ENCODE measurements around the gene OR5M3.

OR5M3 gene

DNA sequence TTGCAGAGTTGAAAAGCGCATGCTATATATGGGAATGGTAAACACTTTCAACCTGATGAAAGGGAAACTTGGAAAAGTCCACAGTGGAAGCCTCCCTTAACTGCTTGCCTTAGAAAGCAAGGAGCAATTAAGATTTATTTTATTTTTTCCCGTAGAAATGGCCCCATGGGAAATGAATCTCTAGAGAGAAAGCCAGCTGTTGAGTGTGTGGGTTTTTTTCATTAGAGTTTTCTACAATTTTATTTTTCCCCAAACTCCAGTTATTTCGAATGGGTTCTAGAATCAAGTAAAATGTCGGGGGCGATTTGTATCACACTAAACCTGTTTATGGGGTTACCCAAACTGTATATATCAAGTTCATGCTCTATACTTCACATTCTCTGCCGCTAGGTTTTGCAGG is at the start of gene OR5M3:
OR5M3 (minus strand) TSS at position 101 of the 400 bp plus-strand sequence. CDS start 2,855 bp downstream, outside the sequence.
- no peak for TF ChIP-seq POLR2AphosphoS5 (IDR thresholded peaks at IDR 0.05; ENCODE audit: borderline replicate concordance, low read depth, low read length)
- TF ChIP-seq FOXP2 (optimal IDR thresholded peaks at IDR 0.05; ENCODE audit: control extremely low read depth, extremely low read length, insufficient read depth) = no peak
- TF ChIP-seq EZH2 (IDR thresholded peaks at IDR 0.05) = no peak
- Histone ChIP-seq H3K36me3 (ENCODE audit: insufficient read depth, low read length) (no peaks in the 10 kb centered on the region), H3K4me3 (no peak within 1 kb of the TSS), H3K9ac (ENCODE audit: insufficient read length) (no peak within 1 kb of the TSS), H3K27ac (no peak within 1 kb of the TSS), H3K9me3 (ENCODE audit: low read depth, low read length) (no peaks in the 10 kb centered on the region)
- no peak for DNase-seq (ENCODE audit: low read depth, low spot score)

DNA sequence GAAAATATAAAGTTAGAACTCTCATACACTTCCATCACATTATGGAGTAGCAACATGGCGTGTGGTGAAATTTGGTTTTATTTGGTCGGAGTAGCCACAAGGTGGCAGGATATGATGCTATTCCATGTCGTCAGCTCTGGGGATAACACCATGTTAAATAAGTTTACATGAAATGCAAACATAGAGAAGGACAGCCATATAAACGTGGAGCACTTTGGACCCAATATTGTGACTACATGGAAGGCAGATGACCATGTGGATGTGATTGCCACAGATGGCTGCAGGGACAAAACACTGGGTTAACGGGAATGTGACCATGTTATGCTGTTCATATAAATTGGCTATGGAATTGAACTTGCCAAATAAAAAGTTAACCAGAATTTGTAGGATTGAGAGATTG is 48.9 kb upstream of the OR5M3 start:
- no peak for DNase-seq (ENCODE audit: low read depth, low spot score)
- H3K9me3 ChIP-seq (ENCODE audit: low read depth, low read length) = no peaks in the 10 kb centered on the region
- H3K36me3 ChIP-seq (ENCODE audit: insufficient read depth, low read length) = no peaks in the 10 kb centered on the region
- H3K27ac ChIP-seq = no peak overlapping the region
- H3K4me3 ChIP-seq = no peak overlapping the region
- no peak overlapping the region for H3K9ac ChIP-seq (ENCODE audit: insufficient read length)
- no peak for TF ChIP-seq POLR2AphosphoS5 (IDR thresholded peaks at IDR 0.05; ENCODE audit: borderline replicate concordance, low read depth, low read length)
- no peak for TF ChIP-seq EZH2 (IDR thresholded peaks at IDR 0.05)
- no peak for TF ChIP-seq FOXP2 (optimal IDR thresholded peaks at IDR 0.05; ENCODE audit: control extremely low read depth, extremely low read length, insufficient read depth)

DNA sequence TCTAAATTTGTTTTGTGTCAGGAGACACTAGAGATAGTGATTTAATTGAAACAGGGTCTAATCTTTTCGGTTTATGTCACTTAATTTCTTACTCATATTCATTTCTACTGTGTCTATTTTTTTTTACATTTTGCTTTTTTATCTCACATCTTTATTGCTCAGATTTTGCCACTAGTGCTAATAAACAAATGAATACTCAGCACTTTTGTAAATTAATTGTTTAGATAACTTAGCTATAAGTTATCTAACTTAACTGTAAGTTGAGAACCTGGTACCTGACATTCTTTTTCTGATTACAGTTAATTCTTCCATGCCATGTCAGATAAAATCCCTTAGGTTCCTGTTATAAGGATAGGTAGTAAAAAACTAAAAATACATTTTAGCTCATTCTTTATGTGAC is 40.1 kb upstream of the OR5M3 start:
- H3K27ac ChIP-seq = no peak overlapping the region
- TF ChIP-seq FOXP2 (optimal IDR thresholded peaks at IDR 0.05; ENCODE audit: control extremely low read depth, extremely low read length, insufficient read depth) = no peak
- no peak for TF ChIP-seq EZH2 (IDR thresholded peaks at IDR 0.05)
- TF ChIP-seq POLR2AphosphoS5 (IDR thresholded peaks at IDR 0.05; ENCODE audit: borderline replicate concordance, low read depth, low read length) = no peak
- DNase-seq (ENCODE audit: low read depth, low spot score) = no peak
- no peaks in the 10 kb centered on the region for H3K9me3 ChIP-seq (ENCODE audit: low read depth, low read length)
- H3K9ac ChIP-seq (ENCODE audit: insufficient read length) = no peak overlapping the region
- H3K4me3 ChIP-seq = no peak overlapping the region
- no peaks in the 10 kb centered on the region for H3K36me3 ChIP-seq (ENCODE audit: insufficient read depth, low read length)

DNA sequence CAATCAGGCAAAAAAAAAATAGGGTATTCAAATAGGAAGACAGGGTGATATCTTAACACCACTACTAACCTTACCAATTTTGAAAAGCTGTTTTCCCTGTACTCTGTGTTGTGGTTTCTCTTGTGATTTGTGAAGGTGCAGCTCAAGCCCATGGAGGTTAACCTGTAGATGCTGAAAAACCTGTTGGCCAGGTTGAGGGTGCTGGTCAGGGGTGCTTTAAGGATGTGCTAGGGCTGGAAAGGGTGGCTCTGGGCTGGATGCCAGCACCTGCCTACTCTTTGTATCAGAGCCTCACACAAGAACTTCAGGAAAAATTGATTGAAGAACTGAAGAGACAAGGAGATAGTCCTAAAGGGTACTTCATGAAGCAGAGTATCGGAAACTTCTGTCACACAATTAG is 36.3 kb upstream of the OR5M3 start:
- Histone ChIP-seq H3K9me3 (ENCODE audit: low read depth, low read length) (no peaks in the 10 kb centered on the region), H3K36me3 (ENCODE audit: insufficient read depth, low read length) (no peaks in the 10 kb centered on the region)

DNA sequence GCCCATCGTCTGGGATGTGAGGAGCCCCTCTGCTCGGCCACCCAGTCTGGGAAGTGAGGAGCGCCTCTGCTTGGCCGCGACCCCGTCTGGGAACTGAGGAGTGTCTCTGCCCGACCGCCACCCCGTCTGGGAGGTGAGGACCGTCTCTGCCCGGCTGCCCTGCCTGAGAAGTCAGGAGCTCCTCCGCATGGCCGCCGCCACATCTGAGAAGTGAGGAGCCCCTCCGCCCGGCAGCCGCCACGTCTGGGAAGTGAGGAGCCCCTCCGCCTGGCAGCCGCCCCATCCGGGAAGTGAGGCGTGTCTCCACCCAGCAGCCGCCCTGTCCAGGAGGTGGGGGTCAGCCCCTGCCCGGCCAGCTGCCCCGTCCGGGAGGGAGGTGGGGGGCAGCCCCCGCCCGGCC is 23.9 kb upstream of the OR5M3 start:
- no peak for DNase-seq (ENCODE audit: low read depth, low spot score)
- H3K36me3 ChIP-seq (ENCODE audit: insufficient read depth, low read length) = no peaks in the 10 kb centered on the region
- TF ChIP-seq EZH2 (IDR thresholded peaks at IDR 0.05) = no peak
- TF ChIP-seq FOXP2 (optimal IDR thresholded peaks at IDR 0.05; ENCODE audit: control extremely low read depth, extremely low read length, insufficient read depth) = no peak
- TF ChIP-seq POLR2AphosphoS5 (IDR thresholded peaks at IDR 0.05; ENCODE audit: borderline replicate concordance, low read depth, low read length) = no peak
- H3K27ac ChIP-seq = no peak overlapping the region
- no peaks in the 10 kb centered on the region for H3K9me3 ChIP-seq (ENCODE audit: low read depth, low read length)
- no peak overlapping the region for H3K9ac ChIP-seq (ENCODE audit: insufficient read length)
- no peak overlapping the region for H3K4me3 ChIP-seq

More for the DNA sequence above, 36.3 kb upstream of the OR5M3 start:
- TF ChIP-seq POLR2AphosphoS5 (IDR thresholded peaks at IDR 0.05; ENCODE audit: borderline replicate concordance, low read depth, low read length) (no peak), FOXP2 (optimal IDR thresholded peaks at IDR 0.05; ENCODE audit: control extremely low read depth, extremely low read length, insufficient read depth) (no peak), EZH2 (IDR thresholded peaks at IDR 0.05) (no peak)
- Histone ChIP-seq H3K4me3 (no peak overlapping the region), H3K27ac (no peak overlapping the region), H3K9ac (ENCODE audit: insufficient read length) (no peak overlapping the region)
- DNase-seq (ENCODE audit: low read depth, low spot score) = no peak

DNA sequence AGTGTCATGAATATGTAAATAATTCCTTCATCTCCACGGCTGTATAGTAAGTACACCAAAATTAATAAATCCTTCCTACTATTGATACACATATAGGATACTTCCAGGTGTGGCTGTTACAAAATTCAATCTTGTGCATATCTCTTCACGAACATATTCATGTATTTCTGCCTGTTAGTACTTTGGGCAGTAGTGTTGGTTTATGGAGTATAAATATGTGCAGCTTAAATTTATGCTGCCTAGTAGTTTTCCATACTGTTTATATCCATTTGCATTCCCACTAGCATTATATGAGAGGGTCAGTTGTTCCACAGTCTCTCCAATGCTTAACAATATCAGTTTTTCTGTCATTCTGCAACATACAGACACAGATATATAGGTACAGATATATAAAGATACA is 22.0 kb upstream of the OR5M3 start:
- no peak for TF ChIP-seq FOXP2 (optimal IDR thresholded peaks at IDR 0.05; ENCODE audit: control extremely low read depth, extremely low read length, insufficient read depth)
- TF ChIP-seq EZH2 (IDR thresholded peaks at IDR 0.05) = no peak
- no peak for TF ChIP-seq POLR2AphosphoS5 (IDR thresholded peaks at IDR 0.05; ENCODE audit: borderline replicate concordance, low read depth, low read length)
- H3K4me3 ChIP-seq = no peak overlapping the region
- DNase-seq (ENCODE audit: low read depth, low spot score) = no peak
- H3K9ac ChIP-seq (ENCODE audit: insufficient read length) = no peak overlapping the region
- H3K27ac ChIP-seq = no peak overlapping the region
- no peaks in the 10 kb centered on the region for H3K9me3 ChIP-seq (ENCODE audit: low read depth, low read length)
- H3K36me3 ChIP-seq (ENCODE audit: insufficient read depth, low read length) = no peaks in the 10 kb centered on the region

DNA sequence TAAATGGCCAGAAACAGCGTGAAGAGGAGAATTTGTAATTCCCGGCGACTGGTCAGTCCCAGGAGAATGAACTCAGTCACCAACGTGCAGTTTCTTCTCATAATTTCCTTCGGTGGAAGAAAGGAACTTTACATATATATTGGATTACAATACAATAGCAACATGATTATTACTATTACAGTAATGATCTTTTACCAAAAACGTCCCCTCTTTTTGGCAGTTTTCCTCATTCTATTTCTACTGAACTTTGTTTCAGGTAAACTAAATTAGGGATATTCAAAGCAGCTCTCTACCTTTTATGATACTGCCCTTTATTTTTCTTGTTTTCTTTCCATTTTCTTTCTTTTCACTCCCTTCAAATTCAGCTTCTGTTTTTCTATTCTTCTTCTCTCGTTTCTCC is 18.1 kb upstream of the OR5M3 start, which contains the start of gene OR5M8:
OR5M8 (minus strand) TSS at position 101 of the 400 bp plus-strand sequence; CDS start at position 101, 0 bp downstream.
- H3K27ac ChIP-seq = no peak within 1 kb of the TSS
- no peaks in the 10 kb centered on the region for H3K36me3 ChIP-seq (ENCODE audit: insufficient read depth, low read length)

DNA sequence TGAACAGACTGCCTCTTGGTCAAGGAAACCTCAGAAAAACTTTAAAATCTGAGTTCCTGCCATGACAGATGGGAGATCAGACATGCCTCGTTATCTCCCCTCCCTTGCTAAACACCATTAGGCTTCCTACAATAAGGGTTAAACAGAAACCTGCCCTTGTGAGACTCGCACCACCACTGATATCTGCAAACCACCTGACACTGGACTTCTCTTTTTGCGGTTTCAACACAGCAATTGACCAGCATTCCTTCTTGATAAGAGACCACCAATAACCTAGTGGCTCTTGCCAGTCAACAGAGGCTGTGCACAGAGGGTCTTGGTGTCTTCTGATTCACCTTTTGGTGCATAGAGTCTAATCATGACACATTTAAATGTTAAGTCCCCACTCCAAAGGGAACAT is 13.6 kb upstream of the OR5M3 start:
- Histone ChIP-seq H3K36me3 (ENCODE audit: insufficient read depth, low read length) (no peaks in the 10 kb centered on the region), H3K27ac (no peak overlapping the region), H3K9ac (ENCODE audit: insufficient read length) (no peak overlapping the region), H3K4me3 (no peak overlapping the region), H3K9me3 (ENCODE audit: low read depth, low read length) (no peaks in the 10 kb centered on the region)
- TF ChIP-seq POLR2AphosphoS5 (IDR thresholded peaks at IDR 0.05; ENCODE audit: borderline replicate concordance, low read depth, low read length) (no peak), FOXP2 (optimal IDR thresholded peaks at IDR 0.05; ENCODE audit: control extremely low read depth, extremely low read length, insufficient read depth) (no peak), EZH2 (IDR thresholded peaks at IDR 0.05) (no peak)
- no peak for DNase-seq (ENCODE audit: low read depth, low spot score)

More for the DNA sequence above, 18.1 kb upstream of the OR5M3 start, which contains the start of gene OR5M8:
- no peak for DNase-seq (ENCODE audit: low read depth, low spot score)
- no peak within 1 kb of the TSS for H3K4me3 ChIP-seq
- TF ChIP-seq FOXP2 (optimal IDR thresholded peaks at IDR 0.05; ENCODE audit: control extremely low read depth, extremely low read length, insufficient read depth) = no peak
- no peak for TF ChIP-seq POLR2AphosphoS5 (IDR thresholded peaks at IDR 0.05; ENCODE audit: borderline replicate concordance, low read depth, low read length)
- no peak for TF ChIP-seq EZH2 (IDR thresholded peaks at IDR 0.05)
- no peaks in the 10 kb centered on the region for H3K9me3 ChIP-seq (ENCODE audit: low read depth, low read length)
- H3K9ac ChIP-seq (ENCODE audit: insufficient read length) = no peak within 1 kb of the TSS

DNA sequence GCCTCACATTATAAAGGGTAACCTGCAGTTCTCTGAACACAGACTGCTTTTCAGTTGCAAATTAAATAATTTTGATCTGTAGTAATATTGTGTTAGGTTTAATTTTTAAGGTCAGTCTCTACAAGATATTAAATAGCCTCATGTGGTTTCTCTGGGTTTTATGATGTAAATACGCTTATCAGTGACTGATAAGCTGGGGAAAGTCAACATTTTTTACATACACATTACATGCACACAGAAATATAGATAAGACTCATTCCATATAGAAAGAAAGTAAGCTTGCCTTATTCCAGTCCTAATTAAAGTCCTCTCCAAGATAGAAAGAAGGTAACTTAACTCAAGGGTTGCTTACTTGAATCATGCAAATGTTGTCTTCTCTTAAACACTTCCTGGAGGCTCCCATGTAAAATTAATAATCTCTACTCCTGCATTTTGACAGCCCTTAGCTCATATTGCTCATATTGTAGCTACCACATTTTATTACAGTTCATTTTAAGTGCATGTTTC is 1.6 kb upstream of the OR5M3 start:
- H3K9ac ChIP-seq (ENCODE audit: insufficient read length) = no peak overlapping the region
- no peak overlapping the region for H3K4me3 ChIP-seq
- no peaks in the 10 kb centered on the region for H3K9me3 ChIP-seq (ENCODE audit: low read depth, low read length)
- no peak overlapping the region for H3K27ac ChIP-seq
- no peaks in the 10 kb centered on the region for H3K36me3 ChIP-seq (ENCODE audit: insufficient read depth, low read length)
- TF ChIP-seq FOXP2 (optimal IDR thresholded peaks at IDR 0.05; ENCODE audit: control extremely low read depth, extremely low read length, insufficient read depth) (no peak), EZH2 (IDR thresholded peaks at IDR 0.05) (no peak), POLR2AphosphoS5 (IDR thresholded peaks at IDR 0.05; ENCODE audit: borderline replicate concordance, low read depth, low read length) (no peak)
- no peak for DNase-seq (ENCODE audit: low read depth, low spot score)
